ENCODE data around the gene MYO15A. TPM values are rescaled to one million over a fixed set of nuclear protein-coding genes. Genes with fewer than 3 reads are reported as not detected.

The MYO15A gene
- total and polyA plus RNA-seq, 2 donors (not counting 1 experiment from before 2014, with no cell fraction given) = 2.5 to 3.1 TPM

GRCh38 chr17:18177722-18178121 lies 69.2 kb downstream of the MYO15A start:
- Histone ChIP-seq H3K9me3 (ENCODE audit: control extremely low read depth in 1 of 3, control insufficient read depth in 2 of 3, insufficient read depth in 1 of 3, low read length in 2 of 3) (no peaks in the 10 kb centered on the region), H3K4me1 (ENCODE audit: control insufficient read depth in 2 of 2, insufficient read depth in 2 of 2, low read length in 2 of 2) (peaks cover 14 to 19% of the 10 kb centered on the region in 2 donors), H3K4me3 (ENCODE audit: control extremely low read depth in 1 of 5, extremely low read depth in 1 of 5, insufficient read depth in 1 of 5, low read depth in 2 of 5, low read length in 4 of 5) (no peak overlapping the region), H3K9ac (ENCODE audit: low read length) (no peak overlapping the region), H3K79me2 (ENCODE audit: control insufficient read depth, insufficient read depth, low read length) (peaks cover 2% of the 10 kb centered on the region), H2AFZ (ENCODE audit: insufficient read depth, low read depth, low read length, poor library complexity, severe bottlenecking) (no peak overlapping the region), H3K27me3 (replicated peaks in 1 of 4; ENCODE audit: control extremely low read depth in 1 of 4, control insufficient read depth in 3 of 4, insufficient read depth in 4 of 4, low read length in 3 of 4) (no peaks in the 10 kb centered on the region), H3K27ac (ENCODE audit: low read length in 2 of 2) (no peak overlapping the region), H3K36me3 (replicated peaks in 1 of 2; ENCODE audit: control extremely low read depth in 1 of 2, control insufficient read depth in 1 of 2, extremely low read depth in 1 of 2, insufficient read depth in 2 of 2, low read length in 1 of 2) (no peaks in the 10 kb centered on the region), H4K20me1 (ENCODE audit: control insufficient read depth, insufficient read depth, low read length, poor library complexity, severe bottlenecking) (no peaks in the 10 kb centered on the region), H3K4me2 (replicated peaks; ENCODE audit: low read depth, low read length, poor library complexity, severe bottlenecking) (no peak overlapping the region)
- Mint-ChIP-seq H3K27ac (no peak overlapping the region), H3K4me1 (peaks cover 16% of the 10 kb centered on the region), H3K4me3 (no peak overlapping the region), H3K27me3 (no peaks in the 10 kb centered on the region), H3K9me3 (ENCODE audit: insufficient read depth) (no peaks in the 10 kb centered on the region)
- POLR2A ChIA-PET = no interaction called here
- 100% methylated on average over 3 of the region's 8 CpGs for WGBS (ENCODE audit: insufficient coverage)
- ATAC-seq (ENCODE audit: low read depth) (no peak), DNase-seq (no peak)
- no peak for TF ChIP-seq CTCF (IDR thresholded peaks at IDR 0.05)
- TF ChIP-seq EZH2 (IDR thresholded peaks at IDR 0.05; ENCODE audit: borderline replicate concordance, insufficient read depth, low read depth, low read length, poor library complexity, severe bottlenecking) = no peak
- intact Hi-C loops (cut with micrococcal nuclease) = no loop called here
- CTCF ChIA-PET = no interaction called here

GRCh38 chr17:18179196-18179595 lies 70.6 kb downstream of the MYO15A start:
- CTCF ChIA-PET = no interaction called here

More at GRCh38 chr17:18179196-18179595, 70.6 kb downstream of the MYO15A start:
- intact Hi-C loops (cut with micrococcal nuclease) = no loop called here
- Mint-ChIP-seq H3K27me3 (no peaks in the 10 kb centered on the region), H3K4me3 (no peak overlapping the region), H3K4me1 (peaks cover 20% of the 10 kb centered on the region), H3K27ac (no peak overlapping the region), H3K9me3 (ENCODE audit: insufficient read depth) (no peaks in the 10 kb centered on the region)
- Histone ChIP-seq H3K4me3 (ENCODE audit: control extremely low read depth in 1 of 5, extremely low read depth in 1 of 5, insufficient read depth in 1 of 5, low read depth in 2 of 5, low read length in 4 of 5) (no peak overlapping the region), H3K4me2 (replicated peaks; ENCODE audit: low read depth, low read length, poor library complexity, severe bottlenecking) (no peak overlapping the region), H3K36me3 (replicated peaks in 1 of 2; ENCODE audit: control extremely low read depth in 1 of 2, control insufficient read depth in 1 of 2, extremely low read depth in 1 of 2, insufficient read depth in 2 of 2, low read length in 1 of 2) (no peaks in the 10 kb centered on the region), H3K79me2 (ENCODE audit: control insufficient read depth, insufficient read depth, low read length) (peaks cover 6% of the 10 kb centered on the region), H3K9me3 (ENCODE audit: control extremely low read depth in 1 of 3, control insufficient read depth in 2 of 3, insufficient read depth in 1 of 3, low read length in 2 of 3) (no peaks in the 10 kb centered on the region), H4K20me1 (ENCODE audit: control insufficient read depth, insufficient read depth, low read length, poor library complexity, severe bottlenecking) (no peaks in the 10 kb centered on the region), H3K9ac (ENCODE audit: low read length) (no peak overlapping the region), H3K27ac (ENCODE audit: low read length in 2 of 2) (no peak overlapping the region), H2AFZ (ENCODE audit: insufficient read depth, low read depth, low read length, poor library complexity, severe bottlenecking) (no peak overlapping the region), H3K27me3 (replicated peaks in 1 of 4; ENCODE audit: control extremely low read depth in 1 of 4, control insufficient read depth in 3 of 4, insufficient read depth in 4 of 4, low read length in 3 of 4) (no peaks in the 10 kb centered on the region), H3K4me1 (ENCODE audit: control insufficient read depth in 2 of 2, insufficient read depth in 2 of 2, low read length in 2 of 2) (peaks cover 14 to 19% of the 10 kb centered on the region in 2 donors)
- no peak for TF ChIP-seq CTCF (IDR thresholded peaks at IDR 0.05)
- no peak for TF ChIP-seq EZH2 (IDR thresholded peaks at IDR 0.05; ENCODE audit: borderline replicate concordance, insufficient read depth, low read depth, low read length, poor library complexity, severe bottlenecking)
- no peak for DNase-seq
- WGBS (ENCODE audit: insufficient coverage) = no CpG with 5 or more reads among the region's 1 CpG
- POLR2A ChIA-PET = no interaction called here
- ATAC-seq (ENCODE audit: low read depth) = no peak

Data from B cell (primary cell).